OCI-LY1 (cell line): ENCODE results near the gene FRMD4A.

Source experiments
- H2AFZ ChIP-seq: fragments of 200-600 bp; sonication (generic), shearing (Covaris generic); 2 replicates; pipeline ENCODE4 v1.6.0; 2014; ENCODE audit warnings: antibody characterized with exemption, mild to moderate bottlenecking, low read length
- H3F3A ChIP-seq: fragments of 200-600 bp; sonication (generic), shearing (Covaris generic); 2 replicates; pipeline ENCODE4 v1.6.0; 2014; ENCODE audit warnings: mild to moderate bottlenecking, antibody characterized with exemption, low read length, moderate library complexity; ENCODE audit not compliant: insufficient read depth
- H3K27ac ChIP-seq: fragments of 200-600 bp; sonication (generic); 2 replicates; pipeline ENCODE4 v1.5.1; 2014; ENCODE audit warnings: low read length, mixed run types, mild to moderate bottlenecking, low read depth; ENCODE audit not compliant: poor library complexity, severe bottlenecking
- H3K27me3 ChIP-seq: fragments of 200-600 bp; sonication (generic); 2 replicates; pipeline ENCODE4 v1.6.0; 2014; ENCODE audit warnings: antibody characterized with exemption, mild to moderate bottlenecking, low read length, moderate library complexity; ENCODE audit not compliant: insufficient read depth
- H3K36me3 ChIP-seq: fragments of 200-600 bp; sonication (generic); 2 replicates; pipeline ENCODE4 v1.6.1; 2014; ENCODE audit warnings: mild to moderate bottlenecking, antibody characterized with exemption, low read length, moderate library complexity, mixed read lengths; ENCODE audit not compliant: insufficient read depth
- H3K4me1 ChIP-seq: fragments of 200-600 bp; sonication (generic); 2 replicates; pipeline ENCODE4 v1.5.1; 2014; ENCODE audit warnings: mild to moderate bottlenecking, low read length, moderate library complexity; ENCODE audit not compliant: insufficient read depth, severe bottlenecking
- H3K4me2 ChIP-seq: fragments of 200-600 bp; sonication (generic), shearing (Covaris generic); 2 replicates; pipeline ENCODE4 v1.6.1; 2014; ENCODE audit warnings: low read length
- H3K4me3 ChIP-seq: fragments of 200-600 bp; sonication (generic); 2 replicates; pipeline ENCODE4 v1.5.1; 2014; ENCODE audit warnings: low read length, low read depth, mild to moderate bottlenecking, mixed read lengths; ENCODE audit not compliant: poor library complexity, severe bottlenecking
- H3K79me2 ChIP-seq: fragments of 200-600 bp; shearing (Covaris generic); 2 replicates; pipeline ENCODE4 v1.6.1; 2016; ENCODE audit warnings: mixed run types, low read length, mixed read lengths; ENCODE audit not compliant: insufficient read depth
- H3K9ac ChIP-seq: fragments of 200-600 bp; sonication (generic), shearing (Covaris generic); 2 replicates; pipeline ENCODE4 v1.6.1; 2014; ENCODE audit warnings: mild to moderate bottlenecking, low read length, mixed read lengths
- H3K9me2 ChIP-seq: fragments of 200-600 bp; sonication (generic), shearing (Covaris generic); 2 replicates; pipeline ENCODE4 v1.6.1; 2014; ENCODE audit warnings: low read depth, mild to moderate bottlenecking, low read length, mixed read lengths
- H3K9me3 ChIP-seq: fragments of 200-600 bp; shearing (Covaris generic); 2 replicates; pipeline ENCODE4 v1.6.1; 2014; ENCODE audit warnings: low read length, mixed read lengths
- H4K20me1 ChIP-seq: fragments of 200-600 bp; sonication (generic), shearing (Covaris generic); 2 replicates; pipeline ENCODE4 v1.6.0; 2016; ENCODE audit warnings: mild to moderate bottlenecking, low read length; ENCODE audit not compliant: insufficient read depth
- EZH2 ChIP-seq: fragments of 200-600 bp; sonication (generic), shearing (Covaris generic); IDR thresholded peaks from 2 replicates; pipeline ENCODE4 v1.8.0; 2017; ENCODE audit warnings: borderline replicate concordance, mixed run types, mild to moderate bottlenecking, antibody characterized with exemption, low read length, moderate library complexity, mixed read lengths
- TF ChIP-seq, protein P1 (sequence below): fragments of 200-600 bp; sonication (generic), shearing (Covaris generic); IDR thresholded peaks from 2 replicates; pipeline ENCODE4 v1.5.1; 2017; ENCODE audit warnings: mild to moderate bottlenecking, antibody characterized with exemption, low read length, moderate library complexity, mixed read lengths

The FRMD4A gene

DNA sequence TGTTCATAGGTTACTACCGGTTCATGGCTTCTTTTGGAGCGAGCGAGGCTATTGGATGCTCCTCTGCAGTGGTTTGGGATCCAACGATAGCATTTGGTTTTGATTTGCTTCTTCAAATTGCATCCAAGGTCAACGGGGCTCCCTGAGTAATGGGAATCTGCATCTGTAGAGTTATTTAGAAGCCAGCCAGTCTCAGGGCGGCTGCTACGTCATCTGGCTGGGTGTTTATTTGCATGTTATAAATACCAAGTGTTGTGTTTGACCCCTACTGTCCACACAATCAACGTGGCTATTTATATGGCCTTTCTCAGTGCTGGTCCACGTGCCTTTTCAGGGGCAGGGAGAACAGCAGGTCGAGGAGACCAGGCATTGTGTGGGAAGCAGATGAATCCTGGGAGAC is 606.2 kb downstream of the FRMD4A start:
- H3K9ac ChIP-seq, result no peak overlapping the region
- H3K4me1 ChIP-seq, result no peaks in the 10 kb centered on the region
- no peaks in the 10 kb centered on the region for H3K79me2 ChIP-seq
- no peak overlapping the region for H3K27ac ChIP-seq
- H3F3A ChIP-seq, result no peaks in the 10 kb centered on the region
- H3K27me3 ChIP-seq, result no peaks in the 10 kb centered on the region
- no peak overlapping the region for H3K4me2 ChIP-seq
- H2AFZ ChIP-seq, result no peak overlapping the region
- no peaks in the 10 kb centered on the region for H3K36me3 ChIP-seq
- H3K9me2 ChIP-seq, result no peaks in the 10 kb centered on the region
- H3K4me3 ChIP-seq, result no peak overlapping the region
- no peaks in the 10 kb centered on the region for H4K20me1 ChIP-seq
- TF ChIP-seq, protein P1, sequence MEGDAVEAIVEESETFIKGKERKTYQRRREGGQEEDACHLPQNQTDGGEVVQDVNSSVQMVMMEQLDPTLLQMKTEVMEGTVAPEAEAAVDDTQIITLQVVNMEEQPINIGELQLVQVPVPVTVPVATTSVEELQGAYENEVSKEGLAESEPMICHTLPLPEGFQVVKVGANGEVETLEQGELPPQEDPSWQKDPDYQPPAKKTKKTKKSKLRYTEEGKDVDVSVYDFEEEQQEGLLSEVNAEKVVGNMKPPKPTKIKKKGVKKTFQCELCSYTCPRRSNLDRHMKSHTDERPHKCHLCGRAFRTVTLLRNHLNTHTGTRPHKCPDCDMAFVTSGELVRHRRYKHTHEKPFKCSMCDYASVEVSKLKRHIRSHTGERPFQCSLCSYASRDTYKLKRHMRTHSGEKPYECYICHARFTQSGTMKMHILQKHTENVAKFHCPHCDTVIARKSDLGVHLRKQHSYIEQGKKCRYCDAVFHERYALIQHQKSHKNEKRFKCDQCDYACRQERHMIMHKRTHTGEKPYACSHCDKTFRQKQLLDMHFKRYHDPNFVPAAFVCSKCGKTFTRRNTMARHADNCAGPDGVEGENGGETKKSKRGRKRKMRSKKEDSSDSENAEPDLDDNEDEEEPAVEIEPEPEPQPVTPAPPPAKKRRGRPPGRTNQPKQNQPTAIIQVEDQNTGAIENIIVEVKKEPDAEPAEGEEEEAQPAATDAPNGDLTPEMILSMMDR, result no peak
- no peak for TF ChIP-seq EZH2
- H3K9me3 ChIP-seq, result no peaks in the 10 kb centered on the region

DNA sequence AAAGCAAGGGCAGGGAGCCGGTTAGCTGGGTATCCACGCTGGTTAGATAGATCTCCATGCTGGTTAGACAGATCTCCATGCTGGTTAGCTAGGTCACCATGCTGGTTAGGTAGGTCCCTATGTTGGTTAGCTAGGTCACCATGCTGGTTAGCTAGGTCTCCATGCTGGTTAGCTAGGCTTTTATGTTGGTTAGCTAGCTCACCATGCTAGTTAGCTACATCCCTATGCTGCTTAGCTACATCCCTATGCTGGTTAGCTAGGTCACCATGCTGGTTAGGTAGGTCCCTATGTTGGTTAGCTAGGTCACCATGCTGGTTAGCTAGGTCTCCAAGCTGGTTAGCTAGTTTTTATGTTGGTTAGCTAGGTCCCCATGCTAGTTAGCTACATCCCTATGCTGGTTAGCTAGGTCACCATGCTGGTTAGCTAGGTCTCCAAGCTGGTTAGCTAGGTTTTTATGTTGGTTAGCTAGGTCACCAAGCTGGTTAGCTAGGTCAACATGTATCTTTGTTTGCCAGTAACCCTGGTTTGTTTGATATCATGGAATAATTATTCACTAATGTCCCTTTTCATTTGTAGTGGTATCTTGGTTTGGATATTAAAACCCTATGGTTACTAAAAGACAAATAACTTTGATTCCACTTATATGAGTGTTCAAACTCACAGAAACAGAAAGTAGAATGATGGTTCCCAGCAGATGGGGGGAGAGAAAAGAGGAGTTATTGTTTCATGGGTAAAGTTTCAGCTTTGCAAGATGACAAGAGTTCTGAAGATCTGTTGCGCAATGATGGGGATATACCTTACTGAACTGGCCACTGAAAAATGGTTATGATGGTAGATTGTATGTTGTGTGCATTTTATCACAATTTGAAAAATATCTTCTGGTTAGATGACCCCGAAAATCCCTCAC is 607.7 kb downstream of the FRMD4A start:
- TF ChIP-seq, protein P1, result no peak
- TF ChIP-seq EZH2, result no peak
- Histone ChIP-seq H4K20me1 (no peaks in the 10 kb centered on the region), H3K4me2 (no peak overlapping the region), H3K27ac (no peak overlapping the region), H2AFZ (no peak overlapping the region), H3K4me3 (no peak overlapping the region), H3K9me2 (no peaks in the 10 kb centered on the region), H3K9ac (no peak overlapping the region), H3K79me2 (no peaks in the 10 kb centered on the region), H3K9me3 (no peaks in the 10 kb centered on the region), H3K27me3 (no peaks in the 10 kb centered on the region), H3F3A (no peaks in the 10 kb centered on the region), H3K4me1 (no peaks in the 10 kb centered on the region), H3K36me3 (no peaks in the 10 kb centered on the region)

DNA sequence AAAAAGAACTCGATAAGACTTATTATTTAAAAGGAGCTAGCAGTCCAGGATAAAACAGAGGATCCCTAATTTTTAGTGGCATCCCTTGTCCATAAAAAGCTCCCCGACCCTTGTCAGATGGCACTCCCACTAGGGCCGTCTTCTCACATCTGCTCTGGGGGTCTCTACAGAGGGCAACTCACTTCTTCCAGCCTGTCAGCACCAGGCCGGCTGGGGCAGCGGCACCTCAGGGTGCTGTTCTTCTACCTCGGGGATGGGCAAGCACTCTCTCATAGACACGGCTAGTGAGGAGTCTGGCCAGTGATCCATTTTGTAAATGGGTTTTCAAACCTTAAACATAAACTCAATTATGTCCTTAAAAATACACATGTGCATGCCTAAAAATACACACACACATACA is 609.2 kb downstream of the FRMD4A start:
- Histone ChIP-seq H3K27me3 (no peaks in the 10 kb centered on the region), H3K9me3 (no peaks in the 10 kb centered on the region), H3K9ac (no peak overlapping the region), H2AFZ (no peak overlapping the region), H3K4me2 (no peak overlapping the region), H3K36me3 (no peaks in the 10 kb centered on the region), H3F3A (no peaks in the 10 kb centered on the region), H3K9me2 (no peaks in the 10 kb centered on the region), H3K4me1 (no peaks in the 10 kb centered on the region), H3K4me3 (no peak overlapping the region), H3K79me2 (no peaks in the 10 kb centered on the region), H4K20me1 (no peaks in the 10 kb centered on the region), H3K27ac (no peak overlapping the region)
- TF ChIP-seq EZH2, result no peak
- TF ChIP-seq, protein P1, result no peak
